GM19452 (cell line): ENCODE measurements around the gene ARMC5.
"Not testable (repeated sequence)": the region's sequence is repeated elsewhere in the genome, so short reads cannot be mapped to it uniquely, and the experiment has no call there.

Experiments
- ATAC-seq: cut with Tn5 transposase; IDR thresholded peaks from one replicate; pipeline ENCODE4 v1.9.1; 2021; ENCODE audit not compliant: unreplicated experiment

The ARMC5 gene

GRCh38 chr16:31435341-31436220, 23.7 kb upstream of the ARMC5 start:
- ATAC-seq = no peak

- ATAC-seq = no peak
Measured at GRCh38 chr16:31436221-31437045, 22.9 kb upstream of the ARMC5 start.

GRCh38 chr16:31438414-31438813, 20.9 kb upstream of the ARMC5 start:
- ATAC-seq = no peak

GRCh38 chr16:31439023-31439422, 20.3 kb upstream of the ARMC5 start:
- not testable (repeated sequence) for ATAC-seq

GRCh38 chr16:31439519-31439918, 19.8 kb upstream of the ARMC5 start:
- ATAC-seq = no peak

- ATAC-seq = no peak
Measured at GRCh38 chr16:31440516-31441184, 18.7 kb upstream of the ARMC5 start.

- ATAC-seq = no peak
Measured at GRCh38 chr16:31441956-31442355, 17.3 kb upstream of the ARMC5 start.

GRCh38 chr16:31445931-31446330, 13.4 kb upstream of the ARMC5 start:
- not testable (repeated sequence) for ATAC-seq

GRCh38 chr16:31451201-31451600, 8.1 kb upstream of the ARMC5 start:
- no peak for ATAC-seq

GRCh38 chr16:31451681-31452351, 7.5 kb upstream of the ARMC5 start:
- no peak for ATAC-seq

- no peak for ATAC-seq
Measured at GRCh38 chr16:31452631-31453106, 6.6 kb upstream of the ARMC5 start.

GRCh38 chr16:31453255-31454204, 5.8 kb upstream of the ARMC5 start:
- no peak for ATAC-seq

- no peak for ATAC-seq
Measured at GRCh38 chr16:31455601-31456314, 3.5 kb upstream of the ARMC5 start.

- no peak for ATAC-seq
Measured at GRCh38 chr16:31456988-31457360, 2.3 kb upstream of the ARMC5 start.

GRCh38 chr16:31458073-31458843, 1.0 kb upstream of the ARMC5 start:
- peak; percentile 12 for ATAC-seq

GRCh38 chr16:31459687-31460581, 633 bp downstream of the ARMC5 start:
- peak; percentile 70 for ATAC-seq

GRCh38 chr16:31460582-31461002, 1.3 kb downstream of the ARMC5 start:
- ATAC-seq = no peak
